ENCODE data around the gene PRDM2.

Gene PRDM2

GRCh38 chr1:13842497-13842896, 142.5 kb downstream of the PRDM2 start:
- DNase-seq (ENCODE audit: low spot score): no peak

- no peak for DNase-seq (ENCODE audit: low spot score)
Measured at GRCh38 chr1:13851726-13852125, 151.7 kb downstream of the PRDM2 start.

- DNase-seq (ENCODE audit: low spot score): no peak
Measured at GRCh38 chr1:13855554-13855953, 155.6 kb downstream of the PRDM2 start.

GRCh38 chr1:13860031-13860430, 160.0 kb downstream of the PRDM2 start:
- no peak for DNase-seq (ENCODE audit: low spot score)

GRCh38 chr1:13864760-13865159, 164.8 kb downstream of the PRDM2 start:
- DNase-seq (ENCODE audit: low spot score): no peak

- DNase-seq (ENCODE audit: low spot score): no peak
Measured at GRCh38 chr1:13865851-13866250, 165.9 kb downstream of the PRDM2 start.

GRCh38 chr1:13867603-13868002, 167.6 kb downstream of the PRDM2 start:
- DNase-seq (ENCODE audit: low spot score): no peak

GRCh38 chr1:13869172-13869797, 169.3 kb downstream of the PRDM2 start:
- no peak for DNase-seq (ENCODE audit: low spot score)

GRCh38 chr1:13871413-13871812, 171.4 kb downstream of the PRDM2 start:
- DNase-seq (ENCODE audit: low spot score): no peak

GRCh38 chr1:13871886-13872285, 171.9 kb downstream of the PRDM2 start:
- no peak for DNase-seq (ENCODE audit: low spot score)

- DNase-seq (ENCODE audit: low spot score): no peak
Measured at GRCh38 chr1:13873032-13873431, 173.0 kb downstream of the PRDM2 start.
